ENCODE data around the gene HBD.

DNA sequence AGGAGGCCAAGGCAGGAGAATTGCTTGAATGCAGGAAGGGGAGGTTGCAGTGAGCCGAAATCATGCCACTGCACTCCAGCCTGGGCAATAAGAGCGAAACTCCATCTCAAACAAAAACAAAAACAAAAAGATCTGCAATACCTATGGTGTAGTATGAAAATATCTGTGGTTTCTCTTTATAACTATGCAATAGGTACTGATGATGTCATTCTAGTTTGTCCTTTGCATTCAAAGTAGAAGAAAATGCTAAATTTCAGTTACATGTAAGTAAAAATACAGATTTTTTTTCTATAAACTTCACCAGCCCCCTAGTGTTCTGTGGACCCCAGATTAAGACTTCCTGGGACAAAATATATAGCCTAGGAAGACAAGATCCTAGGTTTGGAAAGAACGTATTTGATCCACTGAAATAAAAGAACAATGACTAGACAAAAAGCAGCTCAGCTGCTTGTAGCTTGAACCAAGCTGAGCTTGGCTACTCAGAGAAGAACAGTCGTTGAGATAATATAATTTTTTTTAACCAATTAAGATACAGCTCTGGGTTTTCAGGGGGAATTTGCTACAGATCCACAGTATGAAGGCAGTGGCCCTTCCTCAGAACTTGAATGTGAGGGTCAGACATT lies 38.2 kb upstream of the HBD start:
- TF ChIP-seq, protein P1, sequence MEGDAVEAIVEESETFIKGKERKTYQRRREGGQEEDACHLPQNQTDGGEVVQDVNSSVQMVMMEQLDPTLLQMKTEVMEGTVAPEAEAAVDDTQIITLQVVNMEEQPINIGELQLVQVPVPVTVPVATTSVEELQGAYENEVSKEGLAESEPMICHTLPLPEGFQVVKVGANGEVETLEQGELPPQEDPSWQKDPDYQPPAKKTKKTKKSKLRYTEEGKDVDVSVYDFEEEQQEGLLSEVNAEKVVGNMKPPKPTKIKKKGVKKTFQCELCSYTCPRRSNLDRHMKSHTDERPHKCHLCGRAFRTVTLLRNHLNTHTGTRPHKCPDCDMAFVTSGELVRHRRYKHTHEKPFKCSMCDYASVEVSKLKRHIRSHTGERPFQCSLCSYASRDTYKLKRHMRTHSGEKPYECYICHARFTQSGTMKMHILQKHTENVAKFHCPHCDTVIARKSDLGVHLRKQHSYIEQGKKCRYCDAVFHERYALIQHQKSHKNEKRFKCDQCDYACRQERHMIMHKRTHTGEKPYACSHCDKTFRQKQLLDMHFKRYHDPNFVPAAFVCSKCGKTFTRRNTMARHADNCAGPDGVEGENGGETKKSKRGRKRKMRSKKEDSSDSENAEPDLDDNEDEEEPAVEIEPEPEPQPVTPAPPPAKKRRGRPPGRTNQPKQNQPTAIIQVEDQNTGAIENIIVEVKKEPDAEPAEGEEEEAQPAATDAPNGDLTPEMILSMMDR (IDR thresholded peaks at IDR 0.05 in 2 of 3, conservative IDR thresholded peaks at IDR 0.05 in 1 of 3; ENCODE audit: borderline replicate concordance in 1 of 3, insufficient read depth in 1 of 3, low read depth in 2 of 3, low read length in 2 of 3): no peak
- TF ChIP-seq, protein P2, sequence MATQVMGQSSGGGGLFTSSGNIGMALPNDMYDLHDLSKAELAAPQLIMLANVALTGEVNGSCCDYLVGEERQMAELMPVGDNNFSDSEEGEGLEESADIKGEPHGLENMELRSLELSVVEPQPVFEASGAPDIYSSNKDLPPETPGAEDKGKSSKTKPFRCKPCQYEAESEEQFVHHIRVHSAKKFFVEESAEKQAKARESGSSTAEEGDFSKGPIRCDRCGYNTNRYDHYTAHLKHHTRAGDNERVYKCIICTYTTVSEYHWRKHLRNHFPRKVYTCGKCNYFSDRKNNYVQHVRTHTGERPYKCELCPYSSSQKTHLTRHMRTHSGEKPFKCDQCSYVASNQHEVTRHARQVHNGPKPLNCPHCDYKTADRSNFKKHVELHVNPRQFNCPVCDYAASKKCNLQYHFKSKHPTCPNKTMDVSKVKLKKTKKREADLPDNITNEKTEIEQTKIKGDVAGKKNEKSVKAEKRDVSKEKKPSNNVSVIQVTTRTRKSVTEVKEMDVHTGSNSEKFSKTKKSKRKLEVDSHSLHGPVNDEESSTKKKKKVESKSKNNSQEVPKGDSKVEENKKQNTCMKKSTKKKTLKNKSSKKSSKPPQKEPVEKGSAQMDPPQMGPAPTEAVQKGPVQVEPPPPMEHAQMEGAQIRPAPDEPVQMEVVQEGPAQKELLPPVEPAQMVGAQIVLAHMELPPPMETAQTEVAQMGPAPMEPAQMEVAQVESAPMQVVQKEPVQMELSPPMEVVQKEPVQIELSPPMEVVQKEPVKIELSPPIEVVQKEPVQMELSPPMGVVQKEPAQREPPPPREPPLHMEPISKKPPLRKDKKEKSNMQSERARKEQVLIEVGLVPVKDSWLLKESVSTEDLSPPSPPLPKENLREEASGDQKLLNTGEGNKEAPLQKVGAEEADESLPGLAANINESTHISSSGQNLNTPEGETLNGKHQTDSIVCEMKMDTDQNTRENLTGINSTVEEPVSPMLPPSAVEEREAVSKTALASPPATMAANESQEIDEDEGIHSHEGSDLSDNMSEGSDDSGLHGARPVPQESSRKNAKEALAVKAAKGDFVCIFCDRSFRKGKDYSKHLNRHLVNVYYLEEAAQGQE (IDR thresholded peaks at IDR 0.05; ENCODE audit: low read depth): no peak
- TF ChIP-seq, protein P3, sequence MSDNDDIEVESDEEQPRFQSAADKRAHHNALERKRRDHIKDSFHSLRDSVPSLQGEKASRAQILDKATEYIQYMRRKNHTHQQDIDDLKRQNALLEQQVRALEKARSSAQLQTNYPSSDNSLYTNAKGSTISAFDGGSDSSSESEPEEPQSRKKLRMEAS (IDR thresholded peaks at IDR 0.05): no peak

Data from HCT116 (cell line).